ENCODE data around the gene PIK3R5.

- TF ChIP-seq CTCF (IDR thresholded peaks at IDR 0.05) = no peak
- no peak for TF ChIP-seq EP300 (IDR thresholded peaks at IDR 0.05)
- TF ChIP-seq POLR2A (IDR thresholded peaks at IDR 0.05) = no peak
Observed at GRCh38 chr17:8888704-8889302, 76.7 kb downstream of the PIK3R5 start.

Measured in tibial nerve (tissue), 4 donors.